HAP-1 (cell line): Measurements from ENCODE around the gene ZFAND2B.

Experiments
- DNase-seq, 2 experiments: peaks; one replicate each; pipeline ENCODE4 v3.0.0-alpha.2; 2016 to 2020; ENCODE audit warnings: low spot score in 2 of 2
- H3K27me3 ChIP-seq: fragments of 250-450 bp; sonication (Bioruptor Pico); 2 replicates; pipeline ENCODE4 v1.5.1; 2020; ENCODE audit warnings: low read depth, mild to moderate bottlenecking, moderate library complexity
- H3K36me3 ChIP-seq: fragments of 250-450 bp; sonication (Bioruptor Pico); replicated peaks from 2 replicates; pipeline ENCODE4 v1.5.1; 2020; ENCODE audit warnings: mild to moderate bottlenecking
- H3K4me1 ChIP-seq: fragments of 250-450 bp; sonication (Bioruptor Pico); 2 replicates; pipeline ENCODE4 v1.5.1; 2020; ENCODE audit warnings: mild to moderate bottlenecking
- H3K4me3 ChIP-seq: fragments of 250-450 bp; sonication (Bioruptor Pico); 2 replicates; pipeline ENCODE4 v1.5.1; 2020; ENCODE audit warnings: mild to moderate bottlenecking, moderate library complexity
- H3K9me3 ChIP-seq: fragments of 250-450 bp; sonication (Bioruptor Pico); 2 replicates; pipeline ENCODE4 v1.5.1; 2020; ENCODE audit warnings: mild to moderate bottlenecking, moderate library complexity
- in situ Hi-C: fragments of 300-500 bp; cut with MboI; formaldehyde crosslinking; loops from 3 replicates; pipeline ENCODE4 v1.14.3; 2020; ENCODE audit warnings: low sequenced_read_pairs, inconsistent platforms, mixed read lengths

ZFAND2B gene

DNA sequence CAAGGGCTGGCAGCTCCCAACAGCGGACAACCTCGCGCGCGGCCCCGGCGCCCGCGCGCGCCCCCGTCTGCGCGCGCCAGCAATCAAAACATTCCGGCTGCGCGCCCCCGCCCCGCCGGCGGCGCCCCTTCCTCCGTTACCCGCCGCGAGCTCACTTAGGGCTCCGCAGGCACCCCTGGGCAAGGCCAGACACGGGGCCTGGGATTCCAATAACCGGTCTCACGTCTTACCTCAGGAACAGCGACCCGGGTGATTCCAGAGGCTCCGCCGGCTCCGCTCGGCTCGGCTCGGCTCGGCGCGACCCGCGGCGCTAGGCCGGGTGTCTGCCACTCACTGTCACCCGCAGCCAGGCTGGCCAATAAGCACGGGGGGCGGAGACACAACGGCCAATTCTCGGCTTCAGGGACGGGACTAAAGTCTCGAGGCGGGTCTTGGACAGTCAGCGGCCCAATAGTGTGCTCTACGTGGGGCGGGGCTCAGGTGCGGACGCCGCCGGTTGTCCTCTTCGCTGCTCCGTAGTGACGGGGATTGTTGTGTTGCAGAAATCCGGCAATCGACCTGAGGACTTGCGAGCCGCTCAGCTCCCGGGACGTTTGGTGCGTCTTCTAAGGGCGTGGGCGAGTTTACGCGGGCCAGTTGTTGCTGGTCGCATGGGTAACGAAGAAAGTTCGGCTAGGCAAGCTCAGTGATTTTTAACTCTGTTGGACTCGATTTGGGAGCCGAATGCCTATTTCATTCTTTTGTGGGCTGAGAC lies 22.9 kb downstream of the ZFAND2B start, which contains the start of the genes ANKZF1 and ATG9A:
Gene ANKZF1, plus strand, starts transcription at position 502 of the 754 bp plus-strand sequence. CDS start 452 bp downstream, outside the sequence.
Gene ATG9A, minus strand, starts transcription at position 332 of the 754 bp plus-strand sequence. CDS start 1,612 bp downstream, outside the sequence.
- Histone ChIP-seq H3K4me1 (peaks cover 17% of the 10 kb centered on the region), H3K9me3 (no peaks in the 10 kb centered on the region), H3K4me3 (peak within 1 kb of the TSS; percentile 68), H3K27me3 (no peaks in the 10 kb centered on the region), H3K36me3 (peaks cover 44% of the 10 kb centered on the region)
- in situ Hi-C loops = no loop called here
- peak; percentile 98 to 99 for DNase-seq

- peak overlapping the region; percentile 68 for H3K4me3 ChIP-seq
- in situ Hi-C loops = no loop called here
- H3K27me3 ChIP-seq = no peaks in the 10 kb centered on the region
- peaks cover 17% of the 10 kb centered on the region for H3K4me1 ChIP-seq
- DNase-seq = peak; percentile 12 to 60
- H3K36me3 ChIP-seq = peaks cover 44% of the 10 kb centered on the region
- no peaks in the 10 kb centered on the region for H3K9me3 ChIP-seq
Observed at GRCh38 chr2:219230059-219230540, 23.5 kb downstream of the ZFAND2B start.

DNA sequence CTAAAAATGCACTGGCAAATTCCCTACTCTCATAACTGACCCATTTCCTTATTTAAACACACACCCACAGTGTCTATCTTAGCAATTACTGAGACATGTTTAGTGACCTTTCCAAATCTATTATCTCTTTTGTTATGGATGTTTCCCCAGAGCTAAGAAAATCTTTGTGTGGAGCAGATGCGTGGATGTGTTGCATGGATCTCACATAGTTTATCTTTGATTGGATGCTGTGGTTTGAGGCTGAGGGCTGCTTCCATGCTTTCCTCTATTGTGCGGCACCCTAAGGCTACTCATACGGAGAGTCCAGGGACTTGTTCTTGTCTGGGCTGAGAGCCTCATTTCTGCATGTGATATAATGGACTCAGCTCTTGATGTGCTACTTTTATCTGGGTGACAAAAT lies 27.7 kb downstream of the ZFAND2B start:
- H3K36me3 ChIP-seq = peaks cover 57% of the 10 kb centered on the region
- H3K4me1 ChIP-seq = peaks cover 8% of the 10 kb centered on the region
- in situ Hi-C loops = no loop called here
- no peaks in the 10 kb centered on the region for H3K9me3 ChIP-seq
- no peaks in the 10 kb centered on the region for H3K27me3 ChIP-seq
- H3K4me3 ChIP-seq = no peak overlapping the region
- DNase-seq = no peak

- in situ Hi-C loops = no loop called here
- H3K4me1 ChIP-seq = peaks cover 5% of the 10 kb centered on the region
- H3K27me3 ChIP-seq = no peaks in the 10 kb centered on the region
- no peak for DNase-seq
- no peak overlapping the region for H3K4me3 ChIP-seq
- H3K9me3 ChIP-seq = no peaks in the 10 kb centered on the region; the same call in none of the 2 replicates
- H3K36me3 ChIP-seq = peaks cover 17% of the 10 kb centered on the region
Observed at GRCh38 chr2:219243291-219243761, 36.7 kb downstream of the ZFAND2B start.

DNA sequence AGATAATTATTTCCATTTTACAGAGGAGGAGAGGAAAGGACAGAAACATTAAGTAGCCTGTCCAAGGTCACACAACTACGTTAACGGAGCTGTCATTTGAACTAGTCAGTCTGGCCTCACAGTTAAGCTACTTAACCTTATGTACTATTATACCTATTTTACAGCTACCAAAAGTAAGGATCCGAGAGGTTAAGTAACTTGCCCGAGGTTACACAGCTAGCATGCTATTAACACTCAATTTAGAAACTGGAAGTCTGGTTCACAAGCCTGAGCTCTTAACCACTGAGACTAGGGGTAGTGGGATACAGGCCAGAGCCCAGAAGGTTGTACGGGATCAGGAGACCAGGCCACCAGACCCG lies 38.2 kb downstream of the ZFAND2B start:
- Histone ChIP-seq H3K4me1 (peaks cover 5% of the 10 kb centered on the region), H3K36me3 (peaks cover 14% of the 10 kb centered on the region), H3K9me3 (no peaks in the 10 kb centered on the region; the same call in none of the 2 replicates), H3K27me3 (no peaks in the 10 kb centered on the region), H3K4me3 (peak overlapping the region; percentile 89)
- in situ Hi-C loops = no loop called here
- no peak for DNase-seq

- Histone ChIP-seq H3K36me3 (peaks cover 16% of the 10 kb centered on the region), H3K9me3 (no peaks in the 10 kb centered on the region; the same call in none of the 2 replicates), H3K4me1 (peaks cover 5% of the 10 kb centered on the region), H3K27me3 (no peaks in the 10 kb centered on the region), H3K4me3 (peak within 1 kb of the TSS; percentile 89)
- in situ Hi-C loops = no loop called here
- peak; percentile 68 to 93 for DNase-seq
Observed at GRCh38 chr2:219245148-219245898, 38.7 kb downstream of the ZFAND2B start, which contains the start of the genes GLB1L and STK16. TSS of gene GLB1L (minus strand) at chr2:219245444. CDS start at chr2:219243573, 1,871 bp downstream. TSS of gene STK16 (plus strand) at chr2:219245479. CDS start at chr2:219246000, 521 bp downstream.

- H3K27me3 ChIP-seq = no peaks in the 10 kb centered on the region
- H3K4me1 ChIP-seq = peaks cover 5% of the 10 kb centered on the region
- in situ Hi-C loops = no loop called here
- H3K36me3 ChIP-seq = peaks cover 20% of the 10 kb centered on the region
- H3K9me3 ChIP-seq = no peaks in the 10 kb centered on the region; the same call in none of the 2 replicates
- peak overlapping the region; percentile 89 for H3K4me3 ChIP-seq
- DNase-seq = no peak
Observed at GRCh38 chr2:219245899-219246230, 39.3 kb downstream of the ZFAND2B start.

- in situ Hi-C loops = no loop called here
Observed at GRCh38 chr2:219246559-219246958, 40.0 kb downstream of the ZFAND2B start.

DNA sequence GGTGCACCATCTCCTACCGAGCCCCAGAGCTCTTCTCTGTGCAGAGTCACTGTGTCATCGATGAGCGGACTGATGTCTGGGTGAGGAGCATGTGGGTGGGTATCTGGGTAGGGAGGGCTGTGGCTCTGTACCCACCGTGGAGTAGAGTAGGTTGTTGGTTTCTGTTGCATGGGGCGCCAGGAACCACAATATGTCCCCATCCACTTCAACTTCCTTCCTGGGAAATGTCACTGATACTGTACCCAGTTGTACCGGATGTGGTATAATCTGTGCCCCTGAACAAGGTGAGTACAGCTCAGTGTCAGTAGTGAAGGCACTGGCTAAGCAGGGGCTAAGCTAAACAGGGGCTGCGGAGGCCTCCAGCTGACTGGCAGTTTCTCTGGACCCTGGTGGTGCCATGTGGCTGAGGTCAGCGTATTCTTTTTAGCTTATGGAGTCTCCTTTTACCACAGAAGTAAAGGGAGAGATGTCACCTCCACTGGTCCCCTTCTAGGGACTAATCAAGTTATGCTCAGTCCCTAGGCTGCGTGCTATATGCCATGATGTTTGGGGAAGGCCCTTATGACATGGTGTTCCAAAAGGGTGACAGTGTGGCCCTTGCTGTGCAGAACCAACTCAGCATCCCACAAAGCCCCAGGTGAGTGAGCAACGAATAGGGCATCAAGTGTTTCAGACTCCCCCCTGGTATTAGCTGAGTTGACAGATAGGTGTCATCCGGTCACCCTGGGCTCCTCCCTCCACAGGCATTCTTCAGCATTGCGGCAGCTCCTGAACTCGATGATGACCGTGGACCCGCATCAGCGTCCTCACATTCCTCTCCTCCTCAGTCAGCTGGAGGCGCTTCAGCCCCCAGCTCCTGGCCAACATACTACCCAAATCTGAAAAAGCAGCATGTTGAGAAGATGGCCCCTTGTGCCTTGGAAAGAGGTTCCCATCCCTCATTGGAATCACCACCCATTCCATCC lies 41.4 kb downstream of the ZFAND2B start:
- in situ Hi-C loops = no loop called here
- Histone ChIP-seq H3K27me3 (no peaks in the 10 kb centered on the region), H3K9me3 (no peaks in the 10 kb centered on the region; the same call in none of the 2 replicates), H3K4me1 (peaks cover 14% of the 10 kb centered on the region), H3K4me3 (no peak overlapping the region), H3K36me3 (peaks cover 28% of the 10 kb centered on the region)
- no peak for DNase-seq

More at GRCh38 chr2:219246559-219246958, 40.0 kb downstream of the ZFAND2B start:
- H3K27me3 ChIP-seq = no peaks in the 10 kb centered on the region
- H3K4me1 ChIP-seq = peaks cover 5% of the 10 kb centered on the region
- DNase-seq = no peak
- H3K9me3 ChIP-seq = no peaks in the 10 kb centered on the region; the same call in none of the 2 replicates
- H3K36me3 ChIP-seq = peaks cover 26% of the 10 kb centered on the region
- H3K4me3 ChIP-seq = no peak overlapping the region; the same call in 1 of the 2 replicates

DNA sequence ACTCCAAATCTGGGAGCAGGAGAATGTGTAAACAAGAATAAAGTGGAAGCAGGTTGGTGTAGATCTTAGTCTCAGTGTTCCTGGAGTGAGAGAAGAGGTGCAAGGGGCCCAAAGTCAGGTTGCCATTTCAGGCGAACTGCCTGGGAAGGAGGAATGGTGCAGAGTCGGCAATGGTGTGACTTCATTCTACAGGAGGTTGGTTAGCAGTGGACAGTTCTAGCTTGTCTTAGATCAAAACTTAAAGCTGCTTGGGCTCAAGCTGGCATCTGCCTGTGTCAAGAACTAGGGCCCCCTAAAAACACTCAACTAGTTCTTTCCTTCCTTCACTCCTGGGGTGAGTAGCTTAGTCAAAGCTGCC lies 42.2 kb downstream of the ZFAND2B start:
- no peak for DNase-seq
- H3K4me1 ChIP-seq = peaks cover 15% of the 10 kb centered on the region
- in situ Hi-C loops = no loop called here
- no peaks in the 10 kb centered on the region; the same call in none of the 2 replicates for H3K9me3 ChIP-seq
- no peaks in the 10 kb centered on the region; the same call in 1 of the 2 replicates for H3K27me3 ChIP-seq
- H3K36me3 ChIP-seq = peaks cover 28% of the 10 kb centered on the region
- no peak overlapping the region for H3K4me3 ChIP-seq

DNA sequence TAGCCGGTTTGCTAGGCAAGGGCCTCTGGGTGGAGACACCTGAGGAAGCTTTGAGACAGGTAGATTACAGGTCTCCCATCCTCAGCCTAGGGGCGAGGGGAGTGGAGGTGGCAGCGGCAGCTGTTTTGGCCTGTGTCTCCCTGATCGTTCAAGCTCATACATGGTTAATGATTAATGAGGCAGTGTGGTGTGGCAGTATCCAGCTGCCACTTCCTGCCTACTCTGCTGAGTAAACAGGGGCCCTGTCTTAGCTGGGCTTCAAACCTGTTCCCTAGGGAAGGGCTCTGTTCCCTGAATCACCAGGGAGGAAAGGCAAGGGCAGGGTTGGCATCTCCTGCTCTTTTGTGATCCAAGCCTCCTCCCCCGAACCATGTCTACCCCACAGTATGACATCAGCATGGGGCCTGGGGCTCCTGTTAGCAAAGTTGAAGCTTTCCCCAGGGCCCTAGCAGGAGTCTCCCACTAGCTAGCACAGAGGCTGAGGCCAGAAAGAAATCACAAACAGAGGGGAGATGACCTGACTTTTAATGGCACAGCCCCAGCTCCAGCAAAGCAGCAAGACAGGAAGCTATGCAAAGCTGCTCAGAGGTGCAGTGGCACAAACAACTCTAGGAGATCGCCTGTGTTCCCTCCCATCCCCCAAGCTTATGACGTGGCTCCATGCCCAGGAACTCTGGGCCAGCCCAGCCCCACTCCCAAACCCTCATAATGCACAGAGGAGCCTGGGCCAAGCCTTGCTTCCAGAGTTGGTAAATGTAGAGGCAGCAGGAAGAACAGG lies 42.8 kb downstream of the ZFAND2B start:
- peaks cover 28% of the 10 kb centered on the region for H3K36me3 ChIP-seq
- H3K9me3 ChIP-seq = no peaks in the 10 kb centered on the region; the same call in none of the 2 replicates
- no peak overlapping the region for H3K4me3 ChIP-seq
- peaks cover 6% of the 10 kb centered on the region for H3K27me3 ChIP-seq
- in situ Hi-C loops = no loop called here
- H3K4me1 ChIP-seq = peaks cover 15% of the 10 kb centered on the region
- DNase-seq = no peak

DNA sequence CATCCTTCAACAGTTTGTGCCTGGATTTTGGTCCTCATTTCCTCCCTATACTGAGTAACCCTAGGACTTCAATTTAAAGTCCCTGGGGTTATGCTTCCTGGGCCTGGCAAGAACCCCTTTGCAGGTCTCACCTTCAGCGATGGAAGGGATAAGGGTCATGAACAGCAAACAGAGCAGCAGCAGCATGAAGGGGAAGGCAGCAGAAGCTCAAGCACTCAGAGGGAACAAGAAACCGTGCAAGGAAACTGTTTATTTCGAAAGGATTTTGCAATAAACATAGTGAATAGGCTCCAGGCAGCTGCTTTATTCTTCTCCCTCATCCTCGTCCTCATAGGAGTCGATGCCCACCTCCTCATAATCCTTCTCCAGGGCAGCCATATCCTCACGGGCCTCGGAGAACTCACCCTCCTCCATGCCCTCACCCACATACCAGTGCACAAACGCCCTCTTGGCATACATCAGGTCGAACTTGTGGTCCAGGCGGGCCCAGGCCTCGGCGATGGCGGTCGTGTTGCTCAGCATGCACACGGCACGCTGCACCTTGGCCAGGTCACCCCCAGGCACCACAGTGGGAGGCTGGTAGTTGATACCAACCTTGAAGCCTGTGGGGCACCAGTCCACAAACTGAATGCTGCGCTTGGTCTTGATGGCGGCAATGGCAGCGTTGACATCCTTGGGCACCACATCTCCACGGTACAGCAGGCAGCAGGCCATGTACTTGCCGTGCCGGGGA lies 43.6 kb downstream of the ZFAND2B start:
- Histone ChIP-seq H3K36me3 (peaks cover 28% of the 10 kb centered on the region), H3K4me3 (no peak overlapping the region), H3K9me3 (no peaks in the 10 kb centered on the region; the same call in none of the 2 replicates), H3K4me1 (peaks cover 15% of the 10 kb centered on the region), H3K27me3 (peaks cover 12% of the 10 kb centered on the region)
- DNase-seq = no peak
- in situ Hi-C loops = no loop called here
